A673 (cell line): Measurements from ENCODE around the gene UBXN10. TPM values are rescaled to one million over a fixed set of nuclear protein-coding genes. Genes with fewer than 3 reads are reported as not detected.

ENCODE experiments used
- BruUV-seq: library from RNA; stranded (reverse); fragments of 400-500 nt; replicated peaks from 2 replicates; lab custom pipeline; 2021; lab: Mats Ljungman, UMichigan
- CTCF ChIA-PET: fragments of 300-600 bp; sonication (Branson Sonifier 250); formaldehyde crosslinking; loops from one replicate; lab custom pipeline; 2022; ENCODE audit warnings: antibody characterized with exemption; lab: Charles Lee
- POLR2A ChIA-PET: fragments of 300-600 bp; sonication (Branson Sonifier 250); formaldehyde crosslinking; loops from one replicate; lab custom pipeline; 2022; ENCODE audit warnings: antibody characterized with exemption; ENCODE audit not compliant: low non-redundant PET; lab: Charles Lee
- DNase-seq: peaks from one replicate; pipeline ENCODE4 v3.0.0-alpha.2; 2015; ENCODE audit warnings: low spot score
- H3K27ac ChIP-seq: fragments of 200-600 bp; sonication (generic); 2 replicates; pipeline ENCODE4 v1.5.1; 2016; ENCODE audit warnings: mixed run types, low read depth, mild to moderate bottlenecking, mixed read lengths, antibody characterized with exemption, low read length; ENCODE audit not compliant: poor library complexity, severe bottlenecking
- H3K27me3 ChIP-seq: fragments of 200-600 bp; sonication (generic); replicated peaks from 2 replicates; pipeline ENCODE4 v1.6.1; 2017; ENCODE audit warnings: mixed run types, low read depth, mild to moderate bottlenecking, mixed read lengths, antibody characterized with exemption, low read length; ENCODE audit not compliant: insufficient read depth, poor library complexity
- H3K36me3 ChIP-seq: fragments of 200-600 bp; sonication (generic); 2 replicates; pipeline ENCODE4 v1.6.1; 2016; ENCODE audit warnings: mixed run types, mild to moderate bottlenecking, mixed read lengths, antibody characterized with exemption, low read length; ENCODE audit not compliant: insufficient read depth, poor library complexity, severe bottlenecking
- H3K4me1 ChIP-seq: fragments of 200-600 bp; sonication (generic); 2 replicates; pipeline ENCODE4 v1.6.1; 2017; ENCODE audit warnings: mixed run types, mild to moderate bottlenecking, mixed read lengths, antibody characterized with exemption, low read length; ENCODE audit not compliant: insufficient read depth, poor library complexity, severe bottlenecking
- H3K4me3 ChIP-seq: fragments of 200-600 bp; sonication (generic); 2 replicates; pipeline ENCODE4 v1.5.1; 2016; ENCODE audit warnings: low read depth, mixed run types, mild to moderate bottlenecking, mixed read lengths, low read length; ENCODE audit not compliant: poor library complexity, severe bottlenecking
- H3K9me3 ChIP-seq: fragments of 200-600 bp; sonication (generic); 2 replicates; pipeline ENCODE4 v1.6.1; 2016; ENCODE audit warnings: mixed run types, low read depth, mild to moderate bottlenecking, mixed read lengths, antibody characterized with exemption, low read length; ENCODE audit not compliant: poor library complexity, severe bottlenecking
- EZH2 ChIP-seq: fragments of 200-600 bp; sonication (generic); IDR thresholded peaks from 2 replicates; pipeline ENCODE4 v1.6.1; 2017; ENCODE audit warnings: borderline replicate concordance, low read depth, mild to moderate bottlenecking, mixed read lengths, antibody characterized with exemption, low read length; ENCODE audit not compliant: poor library complexity, severe bottlenecking
- intact Hi-C: fragments of 100-400 bp; cut with micrococcal nuclease; formaldehyde crosslinking; loops from one replicate; pipeline ENCODE4 v1.10.0; 2022; ENCODE audit not compliant: unreplicated experiment
- total RNA-seq: library from RNA; stranded (reverse); gene quantifications from 2 replicates; pipeline ENCODE4 v1.2.3, GENCODE V29; 2021
- TF ChIP-seq, protein P1 (sequence below): fragments of 300-800, 200-600 bp; sonication (generic); conservative IDR thresholded peaks from 2 replicates; pipeline ENCODE4 v1.5.1; 2017; ENCODE audit warnings: low read depth, mild to moderate bottlenecking, antibody characterized with exemption, low read length, moderate library complexity, mixed read lengths

UBXN10 gene
- total RNA-seq, 1 experiment from 2014 or later: not detected

DNA sequence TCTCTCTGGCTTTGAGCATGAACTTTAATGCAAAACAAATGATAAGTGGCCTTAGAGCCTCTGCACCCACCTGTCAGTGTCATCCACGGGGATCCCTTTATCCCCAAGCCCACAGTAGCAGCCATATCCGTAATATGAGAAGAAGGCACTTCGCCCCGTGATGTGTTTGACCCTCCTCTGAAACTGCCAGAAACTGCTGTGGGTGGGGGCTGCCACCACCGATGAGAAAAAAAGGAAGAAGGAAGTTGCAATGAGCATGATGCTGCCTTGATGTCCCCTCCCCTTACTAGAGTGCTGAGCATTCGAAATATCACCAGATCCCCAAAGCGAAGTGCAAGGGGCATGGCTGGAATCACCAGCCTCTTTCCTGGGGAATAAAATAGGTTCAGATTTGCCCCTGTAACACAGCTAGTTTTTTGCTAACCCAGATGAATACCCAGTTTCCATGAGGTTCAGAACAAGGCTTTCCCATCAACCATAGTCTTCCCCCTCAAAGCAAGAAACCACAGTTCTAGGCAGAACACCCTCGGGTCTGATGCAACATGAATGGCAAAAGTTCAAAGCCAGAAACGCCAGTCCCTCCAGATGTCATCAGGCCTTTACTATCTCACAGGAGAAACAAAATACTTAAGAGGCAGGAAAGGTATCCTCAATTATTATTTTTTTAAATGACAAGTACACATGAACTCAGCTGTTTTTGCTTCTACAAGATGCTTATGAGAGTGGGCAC lies 10.8 kb upstream of the UBXN10 start:
- BruUV-seq: no TSS peak
- TF ChIP-seq EZH2: no peak
- TF ChIP-seq, protein P1, sequence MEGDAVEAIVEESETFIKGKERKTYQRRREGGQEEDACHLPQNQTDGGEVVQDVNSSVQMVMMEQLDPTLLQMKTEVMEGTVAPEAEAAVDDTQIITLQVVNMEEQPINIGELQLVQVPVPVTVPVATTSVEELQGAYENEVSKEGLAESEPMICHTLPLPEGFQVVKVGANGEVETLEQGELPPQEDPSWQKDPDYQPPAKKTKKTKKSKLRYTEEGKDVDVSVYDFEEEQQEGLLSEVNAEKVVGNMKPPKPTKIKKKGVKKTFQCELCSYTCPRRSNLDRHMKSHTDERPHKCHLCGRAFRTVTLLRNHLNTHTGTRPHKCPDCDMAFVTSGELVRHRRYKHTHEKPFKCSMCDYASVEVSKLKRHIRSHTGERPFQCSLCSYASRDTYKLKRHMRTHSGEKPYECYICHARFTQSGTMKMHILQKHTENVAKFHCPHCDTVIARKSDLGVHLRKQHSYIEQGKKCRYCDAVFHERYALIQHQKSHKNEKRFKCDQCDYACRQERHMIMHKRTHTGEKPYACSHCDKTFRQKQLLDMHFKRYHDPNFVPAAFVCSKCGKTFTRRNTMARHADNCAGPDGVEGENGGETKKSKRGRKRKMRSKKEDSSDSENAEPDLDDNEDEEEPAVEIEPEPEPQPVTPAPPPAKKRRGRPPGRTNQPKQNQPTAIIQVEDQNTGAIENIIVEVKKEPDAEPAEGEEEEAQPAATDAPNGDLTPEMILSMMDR: no peak
- Histone ChIP-seq H3K27me3 (peaks cover 15% of the 10 kb centered on the region), H3K4me3 (no peak overlapping the region), H3K36me3 (no peaks in the 10 kb centered on the region), H3K4me1 (no peaks in the 10 kb centered on the region), H3K27ac (no peak overlapping the region), H3K9me3 (no peaks in the 10 kb centered on the region)
- intact Hi-C loops: no loop called here
- no peak for DNase-seq
- POLR2A ChIA-PET: no interaction called here
- CTCF ChIA-PET: no interaction called here

DNA sequence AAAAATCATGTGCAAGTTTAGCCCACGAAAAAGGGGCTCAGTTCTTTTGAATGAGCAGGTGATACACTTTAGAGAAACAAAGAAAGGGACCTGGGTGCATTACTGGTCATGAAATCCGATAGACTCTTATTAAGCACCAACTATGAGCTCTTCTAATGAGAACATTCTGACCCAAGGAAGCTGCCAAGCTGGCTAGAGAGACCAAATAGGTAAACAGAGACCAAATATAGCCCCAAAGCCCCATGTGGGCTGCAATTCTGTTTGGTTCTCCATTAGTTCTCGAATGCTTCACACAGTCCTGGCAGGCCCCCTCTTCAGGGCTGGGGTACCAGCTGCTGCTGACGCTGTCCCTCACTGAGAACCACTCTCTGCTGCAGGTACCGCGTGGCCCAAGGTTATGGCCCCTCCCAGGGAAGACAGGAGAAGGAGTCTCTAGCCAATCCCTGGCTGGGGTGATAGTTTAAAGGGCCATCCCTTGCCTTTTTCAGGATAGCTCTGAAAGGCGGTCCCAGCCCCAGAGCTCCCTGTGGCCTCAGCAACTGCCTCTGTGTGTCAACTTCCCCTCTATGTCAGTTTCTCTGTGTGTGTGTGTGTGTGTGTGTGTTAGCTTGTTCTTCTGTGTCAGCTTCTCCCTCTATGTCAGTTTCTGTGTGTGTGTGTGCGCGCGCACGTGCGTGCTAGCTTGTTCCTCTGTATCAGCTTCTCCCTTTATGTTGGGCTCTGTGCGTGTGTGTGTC lies 7.1 kb upstream of the UBXN10 start:
- TF ChIP-seq, protein P1: no peak
- no peak for TF ChIP-seq EZH2
- ChIA-PET CTCF (interaction anchor here (0.7 kb wide), 1 partner anchor 1190 kb away, joined by 3 read pairs; no protein-coding TSS in a partner anchor), POLR2A (no interaction called here)
- no TSS peak for BruUV-seq
- Histone ChIP-seq H3K4me1 (no peaks in the 10 kb centered on the region), H3K27me3 (peaks cover 25% of the 10 kb centered on the region), H3K27ac (no peak overlapping the region), H3K9me3 (no peaks in the 10 kb centered on the region), H3K36me3 (no peaks in the 10 kb centered on the region), H3K4me3 (no peak overlapping the region)
- intact Hi-C loops: no loop called here
- no peak for DNase-seq

DNA sequence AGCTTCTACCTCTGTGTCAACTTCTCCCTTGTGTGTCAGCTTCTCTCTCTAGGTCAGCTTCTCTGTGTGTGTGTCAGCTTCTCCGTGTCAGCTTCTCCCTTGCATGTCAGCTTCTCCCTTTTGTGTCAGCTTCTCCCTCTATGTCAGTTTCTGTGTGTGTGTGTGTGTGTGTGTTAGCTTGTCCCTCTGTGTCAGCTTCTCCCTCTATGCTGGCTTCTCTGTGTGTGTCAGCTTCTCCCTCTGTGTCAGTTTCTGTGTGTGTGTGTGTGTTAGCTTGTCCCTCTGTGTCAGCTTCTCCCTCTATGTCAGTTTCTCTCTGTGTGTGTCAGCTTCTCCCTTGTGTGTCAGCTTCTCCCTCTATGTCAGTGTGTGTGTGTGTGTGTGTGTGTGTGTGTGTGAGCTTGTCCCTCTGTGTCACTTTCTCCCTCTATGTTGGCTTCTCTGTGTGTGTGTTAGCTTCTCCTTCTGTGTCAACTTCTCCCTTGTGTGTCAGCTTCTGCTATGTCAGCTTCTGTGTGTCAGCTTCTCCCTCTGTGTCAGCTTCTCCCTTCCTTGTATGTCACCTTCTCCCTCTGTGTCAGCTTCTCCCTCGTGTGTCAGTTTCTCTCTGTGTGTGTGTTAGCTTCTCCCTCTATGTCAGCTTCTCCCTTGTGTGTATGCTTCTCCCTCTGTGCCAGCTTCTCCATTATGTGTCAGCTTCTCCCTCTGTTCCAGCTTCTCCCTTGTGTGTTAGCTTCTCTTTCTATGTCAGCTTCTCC lies 6.3 kb upstream of the UBXN10 start:
- H3K36me3 ChIP-seq: no peaks in the 10 kb centered on the region
- H3K27me3 ChIP-seq: peaks cover 30% of the 10 kb centered on the region
- no peaks in the 10 kb centered on the region for H3K4me1 ChIP-seq
- intact Hi-C loops: no loop called here
- no TSS peak for BruUV-seq
- H3K9me3 ChIP-seq: no peaks in the 10 kb centered on the region
- no peak overlapping the region for H3K4me3 ChIP-seq
- CTCF ChIA-PET: interaction anchor here (0.6 to 0.7 kb wide), 2 partner anchors 15 to 1189 kb away, joined by 3 to 4 read pairs; no protein-coding TSS in a partner anchor
- no peak overlapping the region for H3K27ac ChIP-seq
- DNase-seq: no peak
- TF ChIP-seq, protein P1: no peak
- no peak for TF ChIP-seq EZH2
- POLR2A ChIA-PET: no interaction called here
